HG03439 (cell line): ENCODE results near the gene ITPK1.

Experiments used
- ATAC-seq: cut with Tn5 transposase; IDR thresholded peaks from one replicate; pipeline ENCODE4 v1.9.1; 2021; ENCODE audit warnings: mild to moderate bottlenecking, moderate library complexity; ENCODE audit not compliant: unreplicated experiment

Gene ITPK1

DNA sequence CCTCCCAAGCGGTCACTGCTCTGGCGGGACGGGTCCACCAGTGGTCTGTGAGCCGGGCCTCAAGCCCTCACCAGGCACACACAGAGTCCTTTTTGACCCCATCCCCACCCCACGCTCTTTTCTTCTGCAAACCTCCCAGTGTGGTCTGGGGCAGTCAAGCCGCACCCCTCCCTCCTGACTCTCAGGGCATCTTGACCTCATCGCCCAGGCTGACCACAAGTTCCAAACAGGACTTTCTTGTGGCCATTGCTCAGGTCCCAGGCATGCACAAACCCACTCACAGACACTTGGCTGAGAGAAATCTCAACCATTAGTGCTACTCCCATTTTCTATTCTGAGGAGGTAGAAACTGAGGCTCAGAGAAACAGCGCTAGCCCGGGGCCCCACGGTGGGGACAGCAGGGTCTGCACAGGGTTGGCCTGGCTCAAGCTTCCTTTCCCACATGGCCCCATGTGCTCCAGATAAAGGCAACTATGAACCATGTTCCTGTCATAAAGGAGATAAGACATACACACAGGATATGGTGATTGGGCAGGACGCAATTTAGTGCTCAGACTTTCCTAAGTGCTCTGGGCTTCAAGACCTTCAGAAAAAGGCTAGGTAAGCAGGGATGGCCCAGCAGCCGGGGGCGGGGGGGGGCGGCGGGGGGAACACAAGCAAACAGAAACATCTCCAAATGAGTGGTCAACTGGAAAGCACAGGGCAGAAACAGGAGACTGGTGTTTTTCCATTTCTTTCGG lies 69.6 kb downstream of the ITPK1 start:
- no peak for ATAC-seq

- ATAC-seq, result no peak
Measured at GRCh38 chr14:93045211-93045674, 70.5 kb downstream of the ITPK1 start.

DNA sequence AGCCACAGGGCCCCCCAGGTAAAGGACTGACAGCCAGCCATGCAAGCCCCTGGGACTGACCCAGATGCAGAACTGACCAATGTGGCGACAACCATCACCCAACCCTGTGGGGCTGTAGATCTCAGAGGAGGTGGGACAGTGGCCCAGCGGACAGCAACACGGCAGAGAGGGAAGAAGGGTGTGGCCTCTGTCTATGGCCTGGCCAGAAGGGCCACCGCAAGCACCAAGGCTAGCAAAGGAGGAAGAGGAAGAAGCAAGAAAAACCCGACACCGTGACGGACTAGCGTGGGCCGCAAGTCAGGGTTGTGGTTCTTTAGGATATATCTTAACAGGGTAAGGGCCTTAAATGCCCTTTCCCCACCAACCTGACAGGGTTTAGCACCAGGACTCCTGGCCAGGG lies 71.2 kb downstream of the ITPK1 start:
- no peak for ATAC-seq

DNA sequence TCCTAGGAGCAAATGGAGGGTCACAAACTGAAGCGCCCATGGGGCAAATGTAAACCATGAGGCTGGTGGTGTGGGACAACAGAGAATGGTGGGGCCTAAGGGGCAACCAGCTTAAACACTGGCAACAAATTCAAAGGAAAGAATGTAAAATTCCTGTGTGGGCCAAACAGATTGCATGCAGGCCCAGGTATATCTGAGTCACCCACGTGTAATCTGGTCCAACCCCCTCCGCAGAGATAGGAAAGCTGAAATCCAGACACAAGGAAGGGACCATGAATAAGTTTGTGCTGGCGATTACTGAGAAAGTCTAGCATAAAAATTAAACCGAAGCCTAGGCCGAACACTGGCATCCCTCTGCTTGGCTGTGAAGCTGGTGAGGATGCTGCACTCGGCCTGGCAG lies 71.6 kb downstream of the ITPK1 start:
- ATAC-seq, result no peak

GRCh38 chr14:93042968-93043940 lies 72.5 kb downstream of the ITPK1 start:
- ATAC-seq, result no peak

GRCh38 chr14:93041830-93042229 lies 73.9 kb downstream of the ITPK1 start:
- ATAC-seq, result no peak

DNA sequence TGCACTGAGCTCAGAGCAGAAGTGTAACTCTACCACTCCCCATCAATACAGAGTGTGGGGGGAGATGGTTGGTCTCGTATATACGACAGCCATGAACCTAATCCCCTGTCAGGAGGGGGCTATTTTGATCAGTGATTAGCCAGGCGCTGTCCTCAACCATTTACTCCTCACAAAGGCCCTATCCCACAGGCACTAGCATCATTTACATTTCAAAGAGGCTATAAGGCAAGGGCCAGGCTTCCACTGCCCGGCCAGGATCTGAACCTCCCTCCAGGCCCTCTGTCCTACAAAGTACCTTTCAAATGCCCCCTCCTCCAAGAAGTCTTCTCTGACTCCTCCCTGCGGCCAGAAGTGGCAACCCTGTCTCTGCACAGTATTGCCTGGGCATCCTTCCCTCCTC lies 74.7 kb downstream of the ITPK1 start:
- ATAC-seq, result no peak

DNA sequence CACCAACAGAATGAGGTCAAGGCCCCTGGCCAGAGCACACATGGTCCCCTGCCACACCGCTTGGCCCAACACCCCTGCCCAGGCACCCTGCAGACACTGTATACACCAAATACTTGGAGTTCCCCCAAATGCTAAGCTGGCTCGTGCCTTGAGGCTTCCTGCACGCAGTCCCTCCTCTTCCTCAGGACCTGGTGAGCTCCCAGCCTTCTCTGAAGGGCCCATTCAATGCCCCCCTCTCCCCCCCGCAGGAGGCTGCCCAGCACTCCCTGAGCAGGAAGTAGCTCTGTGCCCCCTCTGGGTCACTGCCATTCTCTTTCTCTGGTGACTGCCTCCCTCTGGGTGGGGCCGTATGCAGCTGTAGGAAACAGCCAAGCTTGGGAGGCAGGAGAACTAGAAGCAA lies 75.3 kb downstream of the ITPK1 start:
- no peak for ATAC-seq

- no peak for ATAC-seq
Measured at GRCh38 chr14:93039649-93040315, 75.9 kb downstream of the ITPK1 start.

DNA sequence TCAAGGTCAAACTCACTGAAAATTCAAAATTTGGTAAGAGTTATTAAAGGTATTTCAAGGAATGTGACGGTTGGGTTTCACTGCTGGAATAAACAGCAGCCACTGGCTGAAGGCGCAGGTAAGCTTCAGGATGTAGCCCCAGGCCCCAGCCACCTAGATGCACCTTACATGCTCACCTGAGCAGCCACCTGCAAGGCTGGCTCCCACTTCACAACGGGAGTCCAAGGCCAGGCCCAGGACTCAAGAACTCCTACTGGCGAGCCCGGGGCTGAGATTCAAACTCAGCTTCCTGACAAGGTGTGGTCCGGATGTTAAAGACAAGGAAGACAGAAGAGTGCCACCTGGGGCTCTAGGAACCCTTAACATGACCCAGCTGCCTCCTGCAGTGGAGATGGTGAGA lies 78.4 kb downstream of the ITPK1 start:
- ATAC-seq, result no peak

- ATAC-seq, result no peak
Measured at GRCh38 chr14:93036652-93037345, 78.9 kb downstream of the ITPK1 start.

DNA sequence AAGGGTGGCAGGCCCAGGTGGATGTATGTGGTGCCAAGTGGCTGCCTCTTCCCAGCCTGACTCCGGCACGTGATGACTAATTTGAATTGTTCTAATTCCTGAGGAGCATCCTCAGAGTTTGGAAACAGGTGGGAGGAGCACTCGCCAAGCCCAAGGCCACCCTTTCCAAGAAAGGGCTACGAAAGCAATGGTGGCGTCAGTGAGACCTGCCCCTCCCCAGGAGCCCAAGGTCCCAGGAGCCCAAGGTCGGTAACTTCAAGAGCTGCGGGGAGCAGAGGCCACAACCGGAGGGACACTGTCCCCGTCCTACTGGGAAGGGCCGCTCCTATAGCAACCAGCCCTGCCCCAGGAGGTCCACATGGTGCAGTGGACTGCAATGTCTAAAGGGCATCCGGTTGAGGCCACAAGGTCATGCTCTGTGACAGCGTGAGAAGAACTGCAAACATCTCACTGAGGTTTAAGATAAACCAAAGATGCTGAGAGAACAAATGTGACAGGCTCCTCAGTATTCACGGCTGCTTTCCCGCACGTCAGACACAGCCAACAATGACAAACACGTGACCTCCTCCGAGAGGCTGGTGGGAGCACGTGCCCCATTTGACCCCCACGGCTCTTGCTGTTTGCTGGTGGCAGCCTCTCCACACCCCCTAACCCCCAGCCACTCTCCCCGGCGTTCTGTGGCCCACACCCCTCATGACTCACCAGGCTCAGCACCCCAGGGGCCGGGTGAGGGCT lies 79.6 kb downstream of the ITPK1 start:
- no peak for ATAC-seq

DNA sequence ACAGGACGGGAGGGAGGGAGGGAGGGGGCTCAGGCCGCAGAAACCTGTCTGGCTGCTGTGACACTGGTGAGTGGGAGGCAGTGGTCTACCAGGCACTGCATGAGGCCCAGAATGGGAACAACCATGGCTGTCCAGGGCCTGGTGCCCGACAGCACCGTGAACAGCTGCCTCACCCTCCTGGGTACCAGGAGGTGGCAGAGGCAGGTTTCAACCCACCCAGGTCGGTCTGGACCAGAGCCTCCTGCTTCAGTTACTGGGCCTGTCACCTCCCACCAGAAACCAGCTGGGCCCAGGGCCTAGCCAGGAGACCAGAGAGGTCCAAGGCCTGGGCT lies 80.2 kb downstream of the ITPK1 start:
- no peak for ATAC-seq

GRCh38 chr14:93034671-93034994 lies 81.1 kb downstream of the ITPK1 start:
- no peak for ATAC-seq

DNA sequence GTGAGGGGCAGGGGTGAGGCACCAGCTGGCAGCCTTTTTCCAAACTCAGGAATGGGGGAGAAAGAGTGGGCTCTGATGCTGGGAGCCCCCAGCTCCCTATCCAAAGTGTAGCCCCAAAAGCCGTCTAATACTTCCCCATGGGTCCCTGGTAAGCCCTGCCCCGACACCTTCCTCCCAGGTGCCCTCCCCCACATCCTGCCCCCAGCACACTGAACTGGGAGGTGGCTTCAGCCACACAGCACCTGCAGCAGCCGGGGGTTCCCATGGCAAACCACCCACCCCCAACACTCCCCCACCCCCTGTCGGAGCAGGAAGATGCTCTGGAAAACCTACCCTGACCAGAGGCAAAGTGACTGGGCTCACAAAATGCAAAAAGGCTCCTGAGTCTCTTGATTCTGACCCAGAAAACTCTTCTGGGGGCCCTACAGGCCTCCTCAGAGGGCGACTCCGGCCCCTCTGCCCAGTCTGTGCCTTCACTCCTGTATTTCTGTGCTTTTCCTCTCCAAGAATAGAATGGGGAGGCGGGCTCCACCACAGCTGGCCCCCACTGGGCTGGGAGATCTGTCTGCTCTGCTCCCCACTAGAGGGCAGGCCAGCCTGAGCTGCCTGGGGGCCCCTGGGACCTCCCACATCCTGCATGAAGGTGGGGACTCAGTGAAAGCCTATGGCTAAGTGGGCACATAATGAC lies 81.6 kb downstream of the ITPK1 start:
- no peak for ATAC-seq

DNA sequence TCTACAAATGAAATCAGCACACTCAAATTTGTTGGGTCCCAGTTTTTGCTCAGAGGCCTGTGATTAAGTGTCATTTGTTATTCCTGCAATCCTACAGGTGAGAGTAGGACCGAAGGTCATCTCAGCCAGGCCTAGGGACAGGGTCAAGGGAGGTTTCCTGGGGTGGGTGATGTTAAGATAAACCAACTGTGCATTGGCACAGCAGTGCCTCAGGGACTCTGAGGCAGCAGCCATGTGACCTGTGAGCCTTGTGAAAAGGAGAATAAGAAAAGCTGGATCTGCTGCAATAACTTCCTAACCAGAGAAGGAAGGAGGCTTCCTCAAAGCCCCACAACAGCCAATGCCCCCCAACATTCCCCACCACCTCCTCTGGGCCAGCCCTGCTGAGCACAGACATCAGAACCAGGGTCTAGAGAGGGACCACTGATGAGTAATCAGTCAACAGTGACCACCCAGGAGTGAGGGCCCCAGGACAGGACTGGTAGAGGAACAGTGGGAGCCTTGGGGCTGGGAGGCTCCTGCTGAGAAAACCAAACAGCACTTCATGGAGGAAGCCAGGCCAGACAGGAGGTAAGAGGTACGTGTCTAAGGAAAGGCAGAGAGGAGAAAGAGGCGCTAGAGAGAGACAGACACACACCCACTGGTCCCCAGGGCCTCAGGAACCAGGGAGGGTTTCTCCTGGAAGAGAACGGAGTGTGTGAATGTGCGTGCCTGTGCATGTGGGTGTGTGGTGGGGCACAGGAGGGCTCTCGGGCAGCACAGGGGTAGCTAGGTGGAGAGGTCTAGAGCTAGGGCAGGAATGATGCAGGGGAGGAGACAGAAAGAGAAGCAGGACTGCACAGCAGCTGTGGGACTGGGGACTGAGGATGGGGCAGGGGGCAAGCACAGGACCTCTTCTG lies 82.4 kb downstream of the ITPK1 start:
- ATAC-seq, result no peak

DNA sequence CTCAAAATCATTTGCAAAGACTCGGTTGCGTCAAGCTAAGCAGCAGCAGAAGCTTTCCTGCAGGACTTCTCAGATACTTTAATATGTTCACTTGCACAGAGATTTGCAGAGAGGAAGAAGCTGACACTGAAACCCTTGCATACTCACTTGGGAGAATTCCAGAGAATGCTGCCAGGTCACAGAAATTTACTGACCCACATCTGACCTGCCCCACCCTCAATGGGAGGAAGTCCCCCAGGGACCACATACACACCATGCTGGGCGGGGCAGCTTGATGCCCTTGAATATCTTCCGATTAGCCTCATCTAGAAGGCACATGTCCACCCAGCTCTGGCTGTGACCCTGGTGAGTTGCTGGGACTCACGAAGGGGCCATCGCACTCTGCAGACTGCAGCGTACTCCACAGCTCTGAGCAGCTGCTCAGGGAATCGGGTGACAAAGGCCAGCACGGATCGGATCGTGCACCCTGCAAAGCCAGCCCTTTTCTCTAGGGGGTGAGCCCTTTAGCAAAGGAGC lies 83.2 kb downstream of the ITPK1 start:
- ATAC-seq, result no peak

DNA sequence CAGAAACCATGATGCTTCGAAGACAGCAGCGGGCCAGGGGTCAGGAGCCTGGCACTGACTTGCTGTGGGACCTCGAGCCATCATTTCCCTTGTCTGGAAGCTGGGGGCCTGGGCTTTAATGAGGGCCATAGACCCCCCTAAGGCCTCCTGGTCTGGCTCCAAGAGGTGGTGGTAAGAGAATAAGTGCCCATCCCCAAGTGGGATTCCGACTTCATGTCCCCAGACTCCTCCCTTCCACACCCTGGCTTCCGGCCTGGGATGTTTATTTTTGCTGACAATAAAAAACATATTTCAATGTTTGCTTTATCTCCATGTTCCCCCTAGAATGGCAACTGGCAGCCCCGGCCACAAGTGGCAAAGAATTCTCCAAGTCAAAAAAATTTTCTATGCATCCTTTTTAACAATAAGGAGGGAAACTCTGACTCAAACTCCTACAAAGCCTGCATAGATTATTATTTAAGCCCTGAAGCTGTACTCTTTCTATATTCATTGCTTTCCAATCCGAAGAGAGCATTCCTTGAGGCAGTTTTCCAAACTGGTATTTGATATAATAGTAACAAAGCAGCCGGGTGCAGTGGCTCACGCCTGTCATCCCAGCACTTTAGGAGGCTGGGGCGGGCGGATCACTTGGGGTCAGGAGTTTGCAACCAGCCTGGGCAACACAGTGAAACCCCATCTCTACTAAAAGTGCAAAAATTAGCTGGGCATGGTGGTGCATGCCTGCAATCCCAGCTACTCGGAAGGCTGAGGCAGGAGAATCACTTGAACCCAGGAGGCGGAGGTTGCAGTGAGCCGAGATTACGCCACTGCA lies 84.0 kb downstream of the ITPK1 start:
- ATAC-seq, result no peak
